ENCODE results near the gene FAM89A.

DNA sequence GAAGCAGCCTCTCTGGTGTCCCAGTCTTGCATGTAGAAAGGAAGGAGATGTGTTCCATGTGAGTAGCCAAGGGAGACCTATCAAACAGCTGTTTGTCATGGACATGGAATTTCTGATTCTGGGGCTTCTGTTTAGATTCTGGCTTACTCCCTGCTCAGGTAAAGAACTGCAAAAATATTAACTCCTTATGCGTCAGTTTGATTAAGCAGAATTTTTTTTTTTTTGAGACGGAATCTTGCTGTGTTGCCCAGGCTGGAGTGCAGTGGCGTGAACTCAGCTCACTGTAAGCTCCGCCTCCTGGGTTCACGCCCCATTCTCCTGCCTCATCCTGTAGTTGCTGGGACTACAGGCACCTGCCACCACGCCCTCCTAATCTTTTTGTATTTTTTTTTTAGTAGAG lies 54.3 kb downstream of the FAM89A start:
- TF ChIP-seq ZNF468 (CRISPR knock-in tag; IDR thresholded peaks at IDR 0.05), result no peak
- no peak for TF ChIP-seq SMC3 (IDR thresholded peaks at IDR 0.05; ENCODE audit: low read length)
- no peak for TF ChIP-seq POLR2AphosphoS5 (IDR thresholded peaks at IDR 0.05; ENCODE audit: low read depth, low read length)
- TF ChIP-seq MAFF (IDR thresholded peaks at IDR 0.05; ENCODE audit: low read depth, low read length), result no peak
- TF ChIP-seq ZFP1 (CRISPR knock-in tag; IDR thresholded peaks at IDR 0.05), result no peak
- no peak for TF ChIP-seq ZNF24 (IDR thresholded peaks at IDR 0.05)
- no peak for TF ChIP-seq SIN3A (IDR thresholded peaks at IDR 0.05; ENCODE audit: borderline replicate concordance, low read depth, low read length)
- TF ChIP-seq, protein P1, sequence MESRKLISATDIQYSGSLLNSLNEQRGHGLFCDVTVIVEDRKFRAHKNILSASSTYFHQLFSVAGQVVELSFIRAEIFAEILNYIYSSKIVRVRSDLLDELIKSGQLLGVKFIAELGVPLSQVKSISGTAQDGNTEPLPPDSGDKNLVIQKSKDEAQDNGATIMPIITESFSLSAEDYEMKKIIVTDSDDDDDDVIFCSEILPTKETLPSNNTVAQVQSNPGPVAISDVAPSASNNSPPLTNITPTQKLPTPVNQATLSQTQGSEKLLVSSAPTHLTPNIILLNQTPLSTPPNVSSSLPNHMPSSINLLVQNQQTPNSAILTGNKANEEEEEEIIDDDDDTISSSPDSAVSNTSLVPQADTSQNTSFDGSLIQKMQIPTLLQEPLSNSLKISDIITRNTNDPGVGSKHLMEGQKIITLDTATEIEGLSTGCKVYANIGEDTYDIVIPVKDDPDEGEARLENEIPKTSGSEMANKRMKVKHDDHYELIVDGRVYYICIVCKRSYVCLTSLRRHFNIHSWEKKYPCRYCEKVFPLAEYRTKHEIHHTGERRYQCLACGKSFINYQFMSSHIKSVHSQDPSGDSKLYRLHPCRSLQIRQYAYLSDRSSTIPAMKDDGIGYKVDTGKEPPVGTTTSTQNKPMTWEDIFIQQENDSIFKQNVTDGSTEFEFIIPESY (CRISPR knock-in tag; IDR thresholded peaks at IDR 0.05), result no peak
- no peak for TF ChIP-seq MXI1 (IDR thresholded peaks at IDR 0.05; ENCODE audit: borderline replicate concordance, low read depth, low read length)

All from HepG2 (cell line).